ENCODE data around the gene EMC9.
A peak's percentile ranks its signal among the peaks of the same experiment; 100 is the strongest.

EMC9 gene

GRCh38 chr14:24141097-24141880 is at the start of gene EMC9:
Gene EMC9, minus strand, starts transcription at chr14:24141591. Its CDS starts 287 bp downstream, at chr14:24141304.
- DNase-seq: peak; percentile 99

GRCh38 chr14:24190416-24190815 is 49.0 kb upstream of the EMC9 start:
- DNase-seq: no peak

GRCh38 chr14:24189460-24189859 is 48.1 kb upstream of the EMC9 start:
- no peak for DNase-seq

GRCh38 chr14:24189059-24189375 is 47.6 kb upstream of the EMC9 start:
- DNase-seq: no peak

- peak; percentile 96 for DNase-seq
Observed at GRCh38 chr14:24188251-24189058, 47.1 kb upstream of the EMC9 start, which contains the start of gene IPO4. Gene IPO4, minus strand, starts transcription at chr14:24188816. Its CDS starts 29 bp downstream, at chr14:24188787.

GRCh38 chr14:24187539-24187915 is 46.1 kb upstream of the EMC9 start:
- DNase-seq: no peak

- DNase-seq: no peak
Observed at GRCh38 chr14:24186831-24187538, 45.6 kb upstream of the EMC9 start.

GRCh38 chr14:24185741-24186140 is 44.4 kb upstream of the EMC9 start:
- no peak for DNase-seq

- no peak for DNase-seq
Observed at GRCh38 chr14:24185026-24185425, 43.6 kb upstream of the EMC9 start.

GRCh38 chr14:24184104-24184970 is 42.9 kb upstream of the EMC9 start:
- no peak for DNase-seq

GRCh38 chr14:24183014-24183481 is 41.7 kb upstream of the EMC9 start:
- no peak for DNase-seq

GRCh38 chr14:24182110-24182882 is 40.9 kb upstream of the EMC9 start:
- DNase-seq: no peak

- no peak for DNase-seq
Observed at GRCh38 chr14:24181371-24182077, 40.1 kb upstream of the EMC9 start.

GRCh38 chr14:24179961-24180796 is 38.8 kb upstream of the EMC9 start:
- no peak for DNase-seq

GRCh38 chr14:24179294-24179960 is 38.0 kb upstream of the EMC9 start:
- no peak for DNase-seq

- DNase-seq: no peak
Observed at GRCh38 chr14:24178399-24179178, 37.2 kb upstream of the EMC9 start.

GRCh38 chr14:24177891-24178290 is 36.5 kb upstream of the EMC9 start:
- no peak for DNase-seq

- no peak for DNase-seq
Observed at GRCh38 chr14:24177041-24177825, 35.8 kb upstream of the EMC9 start.

All from CD4-positive, alpha-beta T cell treated with Interleukin-1 beta for 1 hour (primary cell).